HepG2 (cell line): Measurements from ENCODE around the gene IFITM10. TPM values are rescaled to one million over a fixed set of nuclear protein-coding genes. Genes with fewer than 3 reads are reported as not detected.

Experiments used
- BRD4 ChIP-seq: sonication (generic); formaldehyde crosslinking; IDR thresholded peaks from 2 replicates; pipeline ENCODE4 v1.4.0; 2020; ENCODE audit warnings: missing genetic modification reagents
- CHCHD3 ChIP-seq: sonication (generic); formaldehyde crosslinking; IDR thresholded peaks from 2 replicates; pipeline ENCODE4 v1.8.0; 2022; ENCODE audit warnings: mild to moderate bottlenecking, missing genetic modification reagents, moderate library complexity
- FOXM1 ChIP-seq: sonication (generic); formaldehyde crosslinking; IDR thresholded peaks from 2 replicates; pipeline ENCODE4 v1.5.0; 2020; ENCODE audit warnings: missing genetic modification reagents
- GABPB1 ChIP-seq: IDR thresholded peaks from 2 replicates; pipeline ENCODE4 v1.6.1; 2016; ENCODE audit warnings: mild to moderate bottlenecking, missing genetic modification reagents, moderate library complexity, missing compliant biosample characterization
- IRX3 ChIP-seq: sonication (generic); formaldehyde crosslinking; IDR thresholded peaks from 2 replicates; pipeline ENCODE4 v1.8.1; 2023; ENCODE audit warnings: mild to moderate bottlenecking, low read depth, missing genetic modification reagents, borderline replicate concordance
- KAT7 ChIP-seq: IDR thresholded peaks from 2 replicates; pipeline ENCODE4 v1.6.1; 2018; ENCODE audit warnings: borderline replicate concordance, missing compliant biosample characterization
- KDM5B ChIP-seq: sonication (generic); formaldehyde crosslinking; IDR thresholded peaks from 2 replicates; pipeline ENCODE4 v1.4.0; 2020; ENCODE audit warnings: missing genetic modification reagents, mild to moderate bottlenecking, borderline replicate concordance
- MED13 ChIP-seq: sonication (generic); formaldehyde crosslinking; IDR thresholded peaks from 2 replicates; pipeline ENCODE4 v1.5.0; 2020; ENCODE audit warnings: missing genetic modification reagents
- NONO ChIP-seq, 2 experiments: fragments of 450-650 bp in 1 of 2; sonication (generic) in 1 of 2; formaldehyde crosslinking in 1 of 2; IDR thresholded peaks in 1 of 2; conservative IDR thresholded peaks in 1 of 2; 2 replicates each; pipeline versions ENCODE4 v1.6.1 to v1.8.0; 2017 to 2022; ENCODE audit warnings: mild to moderate bottlenecking in 1 of 2, missing genetic modification reagents in 1 of 2, moderate library complexity in 1 of 2
- NR3C1 ChIP-seq: sonication (generic); formaldehyde crosslinking; IDR thresholded peaks from 2 replicates; pipeline ENCODE4 v1.4.0; 2020; ENCODE audit warnings: missing genetic modification reagents
- NRL ChIP-seq: sonication (generic); formaldehyde crosslinking; IDR thresholded peaks from 2 replicates; pipeline ENCODE4 v1.5.0; 2020; ENCODE audit warnings: missing genetic modification reagents, mild to moderate bottlenecking, moderate library complexity, borderline replicate concordance
- POGK ChIP-seq: sonication (generic); formaldehyde crosslinking; conservative IDR thresholded peaks from 2 replicates; pipeline ENCODE4 v1.8.0; 2022; ENCODE audit warnings: mild to moderate bottlenecking, moderate library complexity, missing genetic modification reagents
- SMARCC2 ChIP-seq: fragments of 450-650 bp; IDR thresholded peaks from 2 replicates; pipeline ENCODE4 v1.6.1; 2017; ENCODE audit warnings: antibody characterized with exemption, mild to moderate bottlenecking
- TMF1 ChIP-seq: sonication (generic); formaldehyde crosslinking; IDR thresholded peaks from 2 replicates; pipeline ENCODE4 v1.8.1; 2022; ENCODE audit warnings: low read depth, missing genetic modification reagents
- ZBTB42 ChIP-seq: sonication (generic); formaldehyde crosslinking; IDR thresholded peaks from 2 replicates; pipeline ENCODE4 v1.5.0; 2020; ENCODE audit warnings: mild to moderate bottlenecking, missing genetic modification reagents
- ZMYM3 ChIP-seq: sonication (generic); formaldehyde crosslinking; IDR thresholded peaks from 2 replicates; pipeline ENCODE4 v1.5.1; 2020; ENCODE audit warnings: mild to moderate bottlenecking, missing genetic modification reagents
- ZNF530 ChIP-seq: sonication (generic); formaldehyde crosslinking; IDR thresholded peaks from 2 replicates; pipeline ENCODE4 v1.5.0; 2020; ENCODE audit warnings: low read depth, mild to moderate bottlenecking, missing genetic modification reagents
- ZNF773 ChIP-seq: sonication (generic); formaldehyde crosslinking; IDR thresholded peaks from 2 replicates; pipeline ENCODE4 v1.4.0; 2020; ENCODE audit warnings: missing genetic modification reagents, borderline replicate concordance
- polyA plus RNA-seq, 8 experiments: library from polyadenylated mRNA; depleted of rRNA in 3 of 8; stranded (reverse) in 7 of 8; unstranded in 1 of 8; fragments of >200 nt; fragmentation: Illumina TruSeq in 4 of 8; extraction: Trizol in 4 of 8; gene quantifications; 2 replicates each; pipeline versions ENCODE4 v1.2.1 to v1.2.3, GENCODE V29; 2011 to 2016; ENCODE audit warnings: low read depth in 4 of 8, missing spikeins in 1 of 8, mixed read lengths in 1 of 8; ENCODE audit not compliant: insufficient read depth in 1 of 8
- total RNA-seq, 5 experiments: library from RNA; depleted of rRNA; stranded (reverse); fragments of >200 nt; fragmentation: Illumina TruSeq; extraction: Trizol; gene quantifications; 2 replicates each; pipeline ENCODE4 v1.2.3, GENCODE V29; 2016; ENCODE audit warnings: low read depth in 1 of 5
- TF ChIP-seq, protein P1 (sequence below): IDR thresholded peaks from 2 replicates; pipeline ENCODE4 v1.6.1; 2016; ENCODE audit warnings: missing compliant biosample characterization, missing genetic modification reagents, borderline replicate concordance
- TF ChIP-seq, protein P2 (sequence below), 2 experiments: sonication (generic) in 1 of 2; formaldehyde crosslinking in 1 of 2; IDR thresholded peaks; 2 replicates each; pipeline versions ENCODE4 v1.4.0 to v1.6.1; 2018 to 2020; ENCODE audit warnings: missing genetic modification reagents in 2 of 2, borderline replicate concordance in 1 of 2, low read depth in 1 of 2, mild to moderate bottlenecking in 1 of 2, missing biosample characterization in 1 of 2

IFITM10 gene
- total and polyA plus RNA-seq, 2 of the 13 experiments (the other 11 are each of a cell fraction or from before 2014, with no cell fraction given), result 0.09 to 0.13 TPM

DNA sequence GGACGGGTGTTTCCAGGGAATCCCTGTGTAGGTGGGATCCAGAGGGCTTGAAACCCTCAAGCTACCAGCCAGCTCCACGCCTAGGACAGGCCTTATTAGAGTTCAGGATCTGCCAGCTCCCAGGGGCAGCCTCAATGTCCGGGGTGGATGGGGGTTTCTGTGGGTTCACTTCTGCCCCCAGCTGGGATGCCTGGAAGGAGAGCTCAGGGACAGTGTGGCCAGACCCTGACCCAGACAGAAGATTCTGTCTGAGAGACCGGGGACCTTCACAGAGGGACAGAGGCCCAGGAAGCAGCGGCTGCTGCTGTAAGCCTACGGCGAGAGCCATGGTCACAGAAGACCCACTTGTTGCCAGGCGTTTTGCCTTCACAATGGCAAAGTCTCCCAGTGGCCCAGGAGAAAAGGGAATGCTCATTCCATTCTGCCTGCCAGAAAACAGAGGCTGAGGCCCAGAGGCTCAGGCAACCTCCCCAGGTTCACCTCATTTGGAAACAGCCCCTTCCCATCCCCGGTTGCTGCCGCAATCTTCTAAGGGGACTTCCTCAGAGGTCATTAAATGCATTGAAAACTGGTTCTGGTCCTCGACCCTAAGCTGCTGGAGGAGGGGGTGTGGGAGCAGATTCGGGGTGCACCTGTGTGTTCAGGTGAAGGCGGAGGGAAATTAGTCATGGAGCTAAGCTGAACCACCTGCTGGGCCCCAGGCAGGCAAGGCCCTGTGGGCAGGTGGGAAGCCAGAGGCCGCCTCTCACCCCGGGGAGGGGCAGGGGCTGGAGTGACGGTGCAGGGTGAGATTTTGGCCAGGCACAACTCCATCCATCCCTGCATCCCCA lies 58.3 kb downstream of the IFITM10 start (continued):
- TF ChIP-seq FOXM1 (CRISPR knock-in tag) (no peak), BRD4 (CRISPR knock-in tag) (peak; percentile 41; the same call in 1 of the 2 replicates), ZNF530 (no peak), NR3C1 (CRISPR knock-in tag) (no peak), IRX3 (CRISPR knock-in tag) (no peak), SMARCC2 (no peak), ZMYM3 (CRISPR knock-in tag) (0 out of 2 replicates have a peak, but pooled peaks have one; percentile 18), NONO (IDR thresholded peaks at IDR 0.05) (no peak), NONO (CRISPR knock-in tag; conservative IDR thresholded peaks at IDR 0.05) (0 out of 2 replicates have a peak, but pooled peaks have one; percentile 14), GABPB1 (CRISPR knock-in tag) (0 out of 2 replicates have a peak, but pooled peaks have one; percentile 16), KAT7 (no peak), POGK (CRISPR knock-in tag) (no peak; the same call in 1 of the 2 replicates), CHCHD3 (no peak), KDM5B (CRISPR knock-in tag) (no peak), NRL (CRISPR knock-in tag) (no peak), TMF1 (CRISPR knock-in tag) (0 out of 2 replicates have a peak, but pooled peaks have one; percentile 48), ZBTB42 (CRISPR knock-in tag) (0 out of 2 replicates have a peak, but pooled peaks have one; percentile 34), ZNF773 (no peak), MED13 (CRISPR knock-in tag) (0 out of 2 replicates have a peak, but pooled peaks have one; percentile 35)
- TF ChIP-seq, protein P1, sequence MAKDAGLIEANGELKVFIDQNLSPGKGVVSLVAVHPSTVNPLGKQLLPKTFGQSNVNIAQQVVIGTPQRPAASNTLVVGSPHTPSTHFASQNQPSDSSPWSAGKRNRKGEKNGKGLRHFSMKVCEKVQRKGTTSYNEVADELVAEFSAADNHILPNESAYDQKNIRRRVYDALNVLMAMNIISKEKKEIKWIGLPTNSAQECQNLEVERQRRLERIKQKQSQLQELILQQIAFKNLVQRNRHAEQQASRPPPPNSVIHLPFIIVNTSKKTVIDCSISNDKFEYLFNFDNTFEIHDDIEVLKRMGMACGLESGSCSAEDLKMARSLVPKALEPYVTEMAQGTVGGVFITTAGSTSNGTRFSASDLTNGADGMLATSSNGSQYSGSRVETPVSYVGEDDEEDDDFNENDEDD (CRISPR knock-in tag), result no peak
- TF ChIP-seq, protein P2, sequence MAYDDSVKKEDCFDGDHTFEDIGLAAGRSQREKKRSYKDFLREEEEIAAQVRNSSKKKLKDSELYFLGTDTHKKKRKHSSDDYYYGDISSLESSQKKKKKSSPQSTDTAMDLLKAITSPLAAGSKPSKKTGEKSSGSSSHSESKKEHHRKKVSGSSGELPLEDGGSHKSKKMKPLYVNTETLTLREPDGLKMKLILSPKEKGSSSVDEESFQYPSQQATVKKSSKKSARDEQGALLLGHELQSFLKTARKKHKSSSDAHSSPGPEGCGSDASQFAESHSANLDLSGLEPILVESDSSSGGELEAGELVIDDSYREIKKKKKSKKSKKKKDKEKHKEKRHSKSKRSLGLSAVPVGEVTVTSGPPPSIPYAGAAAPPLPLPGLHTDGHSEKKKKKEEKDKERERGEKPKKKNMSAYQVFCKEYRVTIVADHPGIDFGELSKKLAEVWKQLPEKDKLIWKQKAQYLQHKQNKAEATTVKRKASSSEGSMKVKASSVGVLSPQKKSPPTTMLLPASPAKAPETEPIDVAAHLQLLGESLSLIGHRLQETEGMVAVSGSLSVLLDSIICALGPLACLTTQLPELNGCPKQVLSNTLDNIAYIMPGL (CRISPR knock-in tag; IDR thresholded peaks at IDR 0.05; ENCODE audit: borderline replicate concordance in 1 of 2, low read depth in 1 of 2), result no peak
